Measurements from ENCODE around the gene CDH13.

GRCh38 chr16:82625066-82625968, 1.5 kb upstream of the CDH13 start:
- TF ChIP-seq CTCF (IDR thresholded peaks at IDR 0.05; ENCODE audit: poor library complexity) (no peak), EZH2 (IDR thresholded peaks at IDR 0.05; ENCODE audit: borderline replicate concordance) (no peak)

Data from hepatocyte (in vitro differentiated cells).